K562 (cell line): Measurements from ENCODE around the gene MAPRE2. TPM values are rescaled to one million over a fixed set of nuclear protein-coding genes. Genes with fewer than 3 reads are reported as not detected.

Experiments used
- ARHGAP35 ChIP-seq: fragments of 450-650 bp; IDR thresholded peaks from 2 replicates; pipeline ENCODE4 v1.6.1; 2018; ENCODE audit not compliant: partially characterized antibody
- BHLHE40 ChIP-seq: IDR thresholded peaks from 2 replicates; pipeline ENCODE4 v1.6.1; 2011; ENCODE audit warnings: low read length, improper control_type of control experiment
- CHCHD3 ChIP-seq: fragments of 250-450 bp; sonication (Bioruptor Pico); IDR thresholded peaks from 2 replicates; pipeline ENCODE4 v2.1.2; 2022; ENCODE audit warnings: mild to moderate bottlenecking
- KDM2B ChIP-seq: fragments of 250-450 bp; sonication (Bioruptor Pico); IDR thresholded peaks from 2 replicates; pipeline ENCODE4 v1.8.0; 2021; ENCODE audit warnings: mild to moderate bottlenecking, moderate library complexity
- NBN ChIP-seq: fragments of 450-650 bp; IDR thresholded peaks from 2 replicates; pipeline ENCODE4 v1.6.1; 2016; ENCODE audit warnings: low read depth, mild to moderate bottlenecking
- NCOA2 ChIP-seq, 2 experiments: fragments of 450-650 bp; IDR thresholded peaks; 2 replicates each; pipeline ENCODE4 v1.6.1; 2018; ENCODE audit warnings: mild to moderate bottlenecking in 2 of 2, moderate library complexity in 1 of 2; ENCODE audit not compliant: partially characterized antibody in 2 of 2
- THRAP3 ChIP-seq: fragments of 450-650 bp; IDR thresholded peaks from 2 replicates; pipeline ENCODE4 v1.6.1; 2016; ENCODE audit warnings: mild to moderate bottlenecking, inconsistent platforms, borderline replicate concordance
- ZFP36 ChIP-seq: fragments of 150-350 bp; IDR thresholded peaks from 2 replicates; pipeline ENCODE4 v1.6.1; 2018; ENCODE audit warnings: low read length, low read depth; ENCODE audit not compliant: partially characterized antibody
- ZNF134 ChIP-seq: fragments of 250-450 bp; sonication (Bioruptor Pico); conservative IDR thresholded peaks from 2 replicates; pipeline ENCODE4 v1.4.0; 2020
- ZNF57 ChIP-seq: fragments of 450-650 bp; formaldehyde crosslinking; IDR thresholded peaks from 2 replicates; pipeline ENCODE4 v1.4.0; 2020; ENCODE audit warnings: mild to moderate bottlenecking, moderate library complexity
- ZNF584 ChIP-seq: fragments of 200-800 bp; sonication (Bioruptor generic); IDR thresholded peaks from 2 replicates; pipeline ENCODE4 v1.6.1; 2016; ENCODE audit warnings: low read depth, mild to moderate bottlenecking, missing genetic modification characterization, missing compliant biosample characterization
- ZNF75A ChIP-seq: fragments of 450-650 bp; formaldehyde crosslinking; IDR thresholded peaks from 2 replicates; pipeline ENCODE4 v1.4.0; 2020; ENCODE audit warnings: mild to moderate bottlenecking
- polyA plus RNA-seq, 8 experiments: library from polyadenylated mRNA; depleted of rRNA in 4 of 8; stranded (reverse) in 5 of 8; unstranded in 3 of 8; fragments of >200 nt; fragmentation: Nextera tagmentation in 2 of 8; fragmentation: Illumina TruSeq in 1 of 8; extraction: Ambion mirVana in 2 of 8; extraction: Trizol in 1 of 8; gene quantifications; 2 replicates each; pipeline versions ENCODE4 v1.2.1 to v1.2.3, GENCODE V29; 2011 to 2014; ENCODE audit warnings: inconsistent platforms in 1 of 8, missing spikeins in 1 of 8
- total RNA-seq, 7 experiments: library from RNA; depleted of rRNA in 6 of 7; stranded (reverse); fragments of >200 nt in 6 of 7; fragmentation: Illumina TruSeq in 2 of 7; extraction: Trizol in 2 of 7; gene quantifications; 2 replicates each; pipeline versions ENCODE4 v1.2.1 to v1.2.3, GENCODE V29; 2011 to 2021; ENCODE audit warnings: low replicate concordance in 1 of 7
- TF ChIP-seq, protein P1 (sequence below): IDR thresholded peaks from 2 replicates; pipeline ENCODE4 v1.6.1; 2016; ENCODE audit warnings: missing genetic modification characterization, missing compliant biosample characterization
- TF ChIP-seq, protein P2 (sequence below): fragments of 450-650 bp; IDR thresholded peaks from 2 replicates; pipeline ENCODE4 v1.7.0; 2016; ENCODE audit warnings: borderline replicate concordance
- TF ChIP-seq, protein P3 (sequence below): sonication (generic); formaldehyde crosslinking; IDR thresholded peaks from 2 replicates; pipeline ENCODE4 v1.8.0; 2023; ENCODE audit warnings: missing genetic modification reagents, mild to moderate bottlenecking, borderline replicate concordance
- TF ChIP-seq, protein P4 (sequence below): fragments of 450-650 bp; IDR thresholded peaks from 2 replicates; pipeline ENCODE4 v1.6.1; 2016; ENCODE audit warnings: antibody characterized with exemption

Gene MAPRE2
- total and polyA plus RNA-seq, 9 of the 15 experiments (the other 6 are each of a cell fraction or from before 2014, with no cell fraction given) = 32.3 to 70.7 (median 40.7) TPM

DNA sequence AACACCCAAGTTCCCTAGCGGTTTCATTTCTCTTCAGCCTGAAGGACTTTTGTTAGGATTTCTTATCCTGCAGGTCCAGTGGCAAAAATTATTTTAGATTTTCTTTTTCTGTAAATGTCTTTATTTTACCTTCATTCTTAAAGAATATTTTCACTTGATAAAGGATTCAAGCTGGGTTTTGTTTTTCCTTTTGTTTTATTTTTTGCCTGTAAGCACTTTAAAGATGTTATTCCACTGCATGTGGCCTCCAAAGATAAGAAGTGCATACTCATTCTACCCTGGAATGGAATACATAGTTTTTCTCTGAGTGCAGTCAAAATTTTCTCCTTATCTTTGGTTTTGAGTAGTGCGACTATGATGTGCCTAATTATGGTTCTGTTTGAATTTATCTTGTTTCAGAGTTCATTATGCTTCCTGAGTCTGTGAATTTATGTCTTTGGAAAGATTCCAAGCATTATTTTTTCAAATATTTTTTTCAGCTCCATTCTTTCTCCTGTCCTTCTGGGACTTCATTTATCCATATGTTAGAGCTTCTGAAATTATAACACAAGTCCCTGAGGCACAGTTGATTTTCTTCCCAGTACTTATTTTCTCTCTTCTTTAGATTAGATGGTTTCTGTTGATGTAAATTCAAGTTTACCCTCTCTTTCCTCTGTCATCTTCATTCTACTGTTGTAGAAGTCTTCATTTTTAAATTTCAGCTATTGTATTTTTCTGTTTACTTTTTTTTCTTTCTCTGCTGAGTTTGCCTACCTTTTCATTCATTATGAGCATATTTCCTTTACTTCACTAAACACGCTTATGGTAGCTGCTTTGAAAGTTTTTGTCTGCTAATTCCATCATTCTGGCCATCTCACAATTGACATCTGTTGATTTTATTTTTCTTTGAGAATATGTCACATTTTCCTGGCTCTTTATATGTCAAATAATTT is 69.6 kb downstream of the MAPRE2 start (continued):
- TF ChIP-seq, protein P1, sequence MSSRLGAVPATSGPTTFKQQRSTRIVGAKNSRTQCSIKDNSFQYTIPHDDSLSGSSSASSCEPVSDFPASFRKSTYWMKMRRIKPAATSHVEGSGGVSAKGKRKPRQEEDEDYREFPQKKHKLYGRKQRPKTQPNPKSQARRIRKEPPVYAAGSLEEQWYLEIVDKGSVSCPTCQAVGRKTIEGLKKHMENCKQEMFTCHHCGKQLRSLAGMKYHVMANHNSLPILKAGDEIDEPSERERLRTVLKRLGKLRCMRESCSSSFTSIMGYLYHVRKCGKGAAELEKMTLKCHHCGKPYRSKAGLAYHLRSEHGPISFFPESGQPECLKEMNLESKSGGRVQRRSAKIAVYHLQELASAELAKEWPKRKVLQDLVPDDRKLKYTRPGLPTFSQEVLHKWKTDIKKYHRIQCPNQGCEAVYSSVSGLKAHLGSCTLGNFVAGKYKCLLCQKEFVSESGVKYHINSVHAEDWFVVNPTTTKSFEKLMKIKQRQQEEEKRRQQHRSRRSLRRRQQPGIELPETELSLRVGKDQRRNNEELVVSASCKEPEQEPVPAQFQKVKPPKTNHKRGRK (tag) = no peak; the same call in 1 of the 2 replicates
- TF ChIP-seq, protein P2, sequence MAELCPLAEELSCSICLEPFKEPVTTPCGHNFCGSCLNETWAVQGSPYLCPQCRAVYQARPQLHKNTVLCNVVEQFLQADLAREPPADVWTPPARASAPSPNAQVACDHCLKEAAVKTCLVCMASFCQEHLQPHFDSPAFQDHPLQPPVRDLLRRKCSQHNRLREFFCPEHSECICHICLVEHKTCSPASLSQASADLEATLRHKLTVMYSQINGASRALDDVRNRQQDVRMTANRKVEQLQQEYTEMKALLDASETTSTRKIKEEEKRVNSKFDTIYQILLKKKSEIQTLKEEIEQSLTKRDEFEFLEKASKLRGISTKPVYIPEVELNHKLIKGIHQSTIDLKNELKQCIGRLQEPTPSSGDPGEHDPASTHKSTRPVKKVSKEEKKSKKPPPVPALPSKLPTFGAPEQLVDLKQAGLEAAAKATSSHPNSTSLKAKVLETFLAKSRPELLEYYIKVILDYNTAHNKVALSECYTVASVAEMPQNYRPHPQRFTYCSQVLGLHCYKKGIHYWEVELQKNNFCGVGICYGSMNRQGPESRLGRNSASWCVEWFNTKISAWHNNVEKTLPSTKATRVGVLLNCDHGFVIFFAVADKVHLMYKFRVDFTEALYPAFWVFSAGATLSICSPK = 0 out of 2 replicates have a peak, but pooled peaks have one; percentile 28
- TF ChIP-seq KDM2B (CRISPR knock-in tag) (no peak), BHLHE40 (peak; percentile 38; the same call in 1 of the 2 replicates), ARHGAP35 (no peak), NBN (peak; percentile 95), ZNF134 (CRISPR knock-in tag) (no peak), ZNF75A (CRISPR knock-in tag) (no peak), NCOA2 (IDR thresholded peaks at IDR 0.05; ENCODE audit: partially characterized antibody in 2 of 2) (peak; percentile 72 to 85), ZFP36 (no peak), ZNF584 (CRISPR knock-in tag) (peak; percentile 82; the same call in 1 of the 2 replicates), THRAP3 (peak; percentile 73; the same call in 1 of the 2 replicates), CHCHD3 (CRISPR knock-in tag) (no peak), ZNF57 (CRISPR knock-in tag) (no peak)
- TF ChIP-seq, protein P3, sequence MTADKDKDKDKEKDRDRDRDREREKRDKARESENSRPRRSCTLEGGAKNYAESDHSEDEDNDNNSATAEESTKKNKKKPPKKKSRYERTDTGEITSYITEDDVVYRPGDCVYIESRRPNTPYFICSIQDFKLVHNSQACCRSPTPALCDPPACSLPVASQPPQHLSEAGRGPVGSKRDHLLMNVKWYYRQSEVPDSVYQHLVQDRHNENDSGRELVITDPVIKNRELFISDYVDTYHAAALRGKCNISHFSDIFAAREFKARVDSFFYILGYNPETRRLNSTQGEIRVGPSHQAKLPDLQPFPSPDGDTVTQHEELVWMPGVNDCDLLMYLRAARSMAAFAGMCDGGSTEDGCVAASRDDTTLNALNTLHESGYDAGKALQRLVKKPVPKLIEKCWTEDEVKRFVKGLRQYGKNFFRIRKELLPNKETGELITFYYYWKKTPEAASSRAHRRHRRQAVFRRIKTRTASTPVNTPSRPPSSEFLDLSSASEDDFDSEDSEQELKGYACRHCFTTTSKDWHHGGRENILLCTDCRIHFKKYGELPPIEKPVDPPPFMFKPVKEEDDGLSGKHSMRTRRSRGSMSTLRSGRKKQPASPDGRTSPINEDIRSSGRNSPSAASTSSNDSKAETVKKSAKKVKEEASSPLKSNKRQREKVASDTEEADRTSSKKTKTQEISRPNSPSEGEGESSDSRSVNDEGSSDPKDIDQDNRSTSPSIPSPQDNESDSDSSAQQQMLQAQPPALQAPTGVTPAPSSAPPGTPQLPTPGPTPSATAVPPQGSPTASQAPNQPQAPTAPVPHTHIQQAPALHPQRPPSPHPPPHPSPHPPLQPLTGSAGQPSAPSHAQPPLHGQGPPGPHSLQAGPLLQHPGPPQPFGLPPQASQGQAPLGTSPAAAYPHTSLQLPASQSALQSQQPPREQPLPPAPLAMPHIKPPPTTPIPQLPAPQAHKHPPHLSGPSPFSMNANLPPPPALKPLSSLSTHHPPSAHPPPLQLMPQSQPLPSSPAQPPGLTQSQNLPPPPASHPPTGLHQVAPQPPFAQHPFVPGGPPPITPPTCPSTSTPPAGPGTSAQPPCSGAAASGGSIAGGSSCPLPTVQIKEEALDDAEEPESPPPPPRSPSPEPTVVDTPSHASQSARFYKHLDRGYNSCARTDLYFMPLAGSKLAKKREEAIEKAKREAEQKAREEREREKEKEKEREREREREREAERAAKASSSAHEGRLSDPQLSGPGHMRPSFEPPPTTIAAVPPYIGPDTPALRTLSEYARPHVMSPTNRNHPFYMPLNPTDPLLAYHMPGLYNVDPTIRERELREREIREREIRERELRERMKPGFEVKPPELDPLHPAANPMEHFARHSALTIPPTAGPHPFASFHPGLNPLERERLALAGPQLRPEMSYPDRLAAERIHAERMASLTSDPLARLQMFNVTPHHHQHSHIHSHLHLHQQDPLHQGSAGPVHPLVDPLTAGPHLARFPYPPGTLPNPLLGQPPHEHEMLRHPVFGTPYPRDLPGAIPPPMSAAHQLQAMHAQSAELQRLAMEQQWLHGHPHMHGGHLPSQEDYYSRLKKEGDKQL = no peak
- TF ChIP-seq, protein P4, sequence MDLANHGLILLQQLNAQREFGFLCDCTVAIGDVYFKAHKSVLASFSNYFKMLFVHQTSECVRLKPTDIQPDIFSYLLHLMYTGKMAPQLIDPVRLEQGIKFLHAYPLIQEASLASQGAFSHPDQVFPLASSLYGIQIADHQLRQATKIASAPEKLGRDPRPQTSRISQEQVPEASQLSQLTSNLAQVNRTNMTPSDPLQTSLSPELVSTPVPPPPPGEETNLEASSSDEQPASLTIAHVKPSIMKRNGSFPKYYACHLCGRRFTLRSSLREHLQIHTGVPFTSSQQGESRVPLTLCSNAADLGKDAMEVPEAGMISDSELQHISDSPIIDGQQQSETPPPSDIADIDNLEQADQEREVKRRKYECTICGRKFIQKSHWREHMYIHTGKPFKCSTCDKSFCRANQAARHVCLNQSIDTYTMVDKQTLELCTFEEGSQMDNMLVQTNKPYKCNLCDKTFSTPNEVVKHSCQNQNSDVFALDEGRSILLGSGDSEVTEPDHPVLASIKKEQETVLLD = peak; percentile 60; the same call in 1 of the 2 replicates
